Tibial artery (tissue), 4 donors: ENCODE measurements around the gene TBC1D9.

ENCODE experiments used
- DNase-seq, 2 donors: peaks; one replicate each; pipeline ENCODE4 v3.0.0-alpha.2; 2019
- H3K27ac ChIP-seq, 2 donors: fragments of 200-600 bp; sonication (generic) in 1 of 2; 1 replicate in 1 of 2; 2 replicates in 1 of 2; pipeline ENCODE4 v1.5.1; 2018 to 2019; ENCODE audit warnings: mild to moderate bottlenecking in 1 of 2
- H3K27me3 ChIP-seq, 2 donors: fragments of 200-600 bp; sonication (generic) in 1 of 2; one replicate each; pipeline versions ENCODE4 v1.5.1 to v1.6.0; 2016 to 2019
- H3K36me3 ChIP-seq, 3 donors: fragments of 200-600 bp; sonication (generic) in 2 of 3; one replicate each; pipeline ENCODE4 v1.5.1; 2016 to 2019; ENCODE audit warnings: mild to moderate bottlenecking in 2 of 3
- H3K4me1 ChIP-seq, 4 donors: fragments of 200-600 bp; sonication (generic) in 2 of 4; 1 replicate in 3 of 4; 2 replicates in 1 of 4; pipeline ENCODE4 v1.5.1; 2016 to 2019
- H3K4me3 ChIP-seq, 2 donors: fragments of 200-600 bp; sonication (generic) in 1 of 2; 1 replicate in 1 of 2; 2 replicates in 1 of 2; pipeline ENCODE4 v1.5.1; 2018 to 2019; ENCODE audit warnings: mild to moderate bottlenecking in 2 of 2
- H3K9me3 ChIP-seq, 3 donors: fragments of 200-600 bp; sonication (generic) in 1 of 3; one replicate each; pipeline ENCODE4 v1.5.1; 2016 to 2019
- CTCF ChIP-seq, 2 experiments: fragments of 200-600 bp in 1 of 2; fragments of 450-650 bp in 1 of 2; IDR thresholded peaks; one replicate each; pipeline ENCODE4 v1.5.1; 2017 to 2019; ENCODE audit warnings: antibody characterized with exemption in 2 of 2, mild to moderate bottlenecking in 1 of 2, moderate library complexity in 1 of 2
- intact Hi-C: fragments of 100-400 bp; cut with DNase I; formaldehyde crosslinking; loops from one replicate; pipeline ENCODE4 v1.15.0; 2023; ENCODE audit warnings: low total_unique reads

TBC1D9 gene

GRCh38 chr4:140681201-140681600 lies 75.0 kb downstream of the TBC1D9 start:
- H3K4me1 ChIP-seq = peaks cover 0 to 10% (median 4%) of the 10 kb centered on the region in 4 donors
- H3K4me3 ChIP-seq = no peak overlapping the region
- H3K9me3 ChIP-seq = no peaks in the 10 kb centered on the region
- no peak for TF ChIP-seq CTCF (IDR thresholded peaks at IDR 0.05)
- intact Hi-C loops = no loop called here
- DNase-seq = no peak
- no peak overlapping the region for H3K27ac ChIP-seq
- no peaks in the 10 kb centered on the region for H3K27me3 ChIP-seq
- H3K36me3 ChIP-seq = peaks cover 19 to 47% (median 32%) of the 10 kb centered on the region in 3 donors

DNA sequence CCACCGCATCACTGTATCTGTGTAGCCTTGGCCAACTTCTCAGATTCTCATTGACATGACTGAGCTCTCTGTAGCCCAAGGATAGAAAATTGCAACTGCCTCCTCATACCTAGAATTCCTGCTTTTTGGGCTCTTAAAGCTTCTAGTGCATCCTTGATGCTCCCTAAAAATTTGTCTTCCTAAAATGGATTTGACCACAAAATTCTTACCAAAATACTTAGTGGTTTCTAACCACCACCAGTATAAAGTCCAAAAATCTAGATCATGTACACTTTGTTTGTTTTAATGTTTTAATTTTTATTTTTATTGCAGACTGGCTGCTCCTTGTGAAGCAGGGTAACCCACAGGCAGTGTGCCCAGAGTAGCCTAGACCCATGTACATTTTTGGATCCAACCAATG lies 75.5 kb downstream of the TBC1D9 start:
- intact Hi-C loops = no loop called here
- no peaks in the 10 kb centered on the region for H3K27me3 ChIP-seq
- no peaks in the 10 kb centered on the region for H3K9me3 ChIP-seq
- TF ChIP-seq CTCF (IDR thresholded peaks at IDR 0.05) = no peak
- no peak for DNase-seq
- no peak overlapping the region for H3K27ac ChIP-seq
- peaks cover 19 to 53% (median 35%) of the 10 kb centered on the region in 3 donors for H3K36me3 ChIP-seq
- no peak overlapping the region for H3K4me3 ChIP-seq
- peaks cover 0 to 10% (median 4%) of the 10 kb centered on the region in 4 donors for H3K4me1 ChIP-seq

- intact Hi-C loops = no loop called here
- TF ChIP-seq CTCF (IDR thresholded peaks at IDR 0.05) = no peak
- DNase-seq = no peak
- Histone ChIP-seq H3K36me3 (peaks cover 19 to 44% (median 29%) of the 10 kb centered on the region in 3 donors), H3K4me1 (peaks cover 0 to 10% (median 4%) of the 10 kb centered on the region in 4 donors), H3K27me3 (no peaks in the 10 kb centered on the region), H3K4me3 (no peak overlapping the region), H3K27ac (no peak overlapping the region), H3K9me3 (no peaks in the 10 kb centered on the region)
Observed at GRCh38 chr4:140679576-140679975, 76.6 kb downstream of the TBC1D9 start.

DNA sequence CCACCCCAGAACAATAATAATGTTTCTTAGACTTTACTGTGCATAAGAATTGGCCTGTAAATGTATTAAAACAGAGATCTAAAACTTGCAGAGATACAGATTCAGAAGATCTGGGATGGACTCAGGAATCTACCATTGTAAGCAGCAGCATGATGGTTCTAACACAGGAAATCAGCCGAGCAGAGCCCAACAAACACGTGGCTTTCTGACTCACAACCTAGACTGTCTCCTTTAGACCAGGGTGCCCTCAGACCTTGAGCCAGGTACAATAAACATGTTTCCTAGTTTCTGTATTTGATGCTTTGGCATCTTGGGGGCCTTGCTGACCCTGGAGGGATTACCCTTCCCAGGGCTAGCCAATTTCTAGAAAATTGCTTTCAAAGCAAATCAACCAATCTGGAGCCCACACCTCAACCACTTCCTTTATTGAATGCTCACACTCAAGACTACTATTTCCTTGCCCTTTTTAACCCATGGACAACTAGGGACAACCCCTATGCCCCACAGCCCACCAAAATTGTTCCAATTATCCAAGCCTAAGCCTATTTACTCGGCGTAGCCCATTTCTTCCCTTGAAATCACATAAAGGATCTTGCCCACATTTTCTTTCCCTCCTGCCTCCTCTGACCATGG lies 80.5 kb downstream of the TBC1D9 start:
- no peak for TF ChIP-seq CTCF (IDR thresholded peaks at IDR 0.05)

DNA sequence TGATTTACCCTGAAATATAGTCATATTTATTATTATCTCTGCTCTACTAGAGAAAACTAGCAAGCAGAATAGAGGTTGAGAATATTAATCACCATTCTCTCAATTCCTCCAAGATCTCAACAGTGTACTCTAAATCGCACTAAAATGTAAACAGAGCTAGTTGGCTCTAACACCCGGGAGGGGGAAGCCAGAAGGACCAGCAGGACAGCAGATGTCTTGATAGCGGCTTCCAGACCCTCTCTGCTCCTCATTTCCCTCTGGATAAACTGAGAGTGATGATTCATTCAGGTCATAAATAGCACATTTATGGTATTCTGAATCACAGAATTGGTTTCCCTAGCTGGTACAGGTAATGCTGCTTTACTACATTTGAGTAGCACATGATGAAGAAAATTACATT lies 82.5 kb downstream of the TBC1D9 start:
- no peaks in the 10 kb centered on the region for H3K9me3 ChIP-seq
- no peak overlapping the region for H3K27ac ChIP-seq
- H3K36me3 ChIP-seq = peaks cover 35 to 55% (median 41%) of the 10 kb centered on the region in 3 donors
- no peak overlapping the region for H3K4me3 ChIP-seq
- no peak for TF ChIP-seq CTCF (IDR thresholded peaks at IDR 0.05)
- DNase-seq = no peak
- no peaks in the 10 kb centered on the region for H3K27me3 ChIP-seq
- intact Hi-C loops = no loop called here
- H3K4me1 ChIP-seq = no peaks in the 10 kb centered on the region

More for the DNA sequence above, 80.5 kb downstream of the TBC1D9 start:
- Histone ChIP-seq H3K9me3 (no peaks in the 10 kb centered on the region), H3K36me3 (peaks cover 20 to 44% (median 29%) of the 10 kb centered on the region in 3 donors), H3K27ac (no peak overlapping the region), H3K4me3 (no peak overlapping the region), H3K27me3 (no peaks in the 10 kb centered on the region), H3K4me1 (peaks cover 0 to 5% (median 1%) of the 10 kb centered on the region in 4 donors)
- intact Hi-C loops = no loop called here
- DNase-seq = no peak
